Activated naive CD8-positive, alpha-beta T cell treated with anti-CD3 and anti-CD28 coated beads, Interleukin-2, amount 10 ng/mL, durations not matched to agents 7 days and 5 days (primary cell): Measurements from ENCODE around the gene ERN1. TPM values are rescaled to one million over a fixed set of nuclear protein-coding genes. Genes with fewer than 3 reads are reported as not detected.

Source experiments
- ATAC-seq: fragments of 150-1000 bp; cut with Tn5 transposase; one replicate; pipeline ENCODE4 v1.10.0; 2021; ENCODE audit warnings: low read depth, moderate library complexity
- POLR2A ChIA-PET: fragments of 350-600 bp; sonication (Branson Sonifier 250); formaldehyde crosslinking; loops from one replicate; lab custom pipeline; 2021; ENCODE audit warnings: antibody characterized with exemption; lab: Charles Lee
- DNase-seq: peaks from one replicate; pipeline ENCODE4 v3.0.0; 2021
- H3K27ac Mint-ChIP-seq: one replicate; pipeline ENCODE4 v1.8.0; 2022; ENCODE audit warnings: mild to moderate bottlenecking, mixed read lengths
- H3K27me3 Mint-ChIP-seq: one replicate; pipeline ENCODE4 v1.8.0; 2022; ENCODE audit warnings: mild to moderate bottlenecking, moderate library complexity, mixed read lengths
- H3K36me3 Mint-ChIP-seq: one replicate; pipeline ENCODE4 v1.8.0; 2021; ENCODE audit warnings: mild to moderate bottlenecking, mixed read lengths
- H3K4me1 Mint-ChIP-seq: one replicate; pipeline ENCODE4 v1.8.0; 2021; ENCODE audit warnings: mixed read lengths
- H3K4me3 Mint-ChIP-seq: one replicate; pipeline ENCODE4 v1.8.0; 2022; ENCODE audit warnings: mild to moderate bottlenecking, moderate library complexity, mixed read lengths
- H3K9me3 Mint-ChIP-seq: one replicate; pipeline ENCODE4 v1.8.0; 2021; ENCODE audit warnings: mixed read lengths
- total RNA-seq, 2 experiments: library from RNA; stranded (reverse); gene quantifications; one replicate each; pipeline ENCODE4 v1.2.3, GENCODE V29; 2021

The ERN1 gene
- total RNA-seq, 2 experiments from 2014 or later, result 38.6 to 45.3 TPM

GRCh38 chr17:64154717-64155116 is 24.8 kb upstream of the ERN1 start:
- POLR2A ChIA-PET, result interaction anchor here (1.0 kb wide), 1 partner anchor 9 kb away, joined by 3 read pairs; no protein-coding TSS in a partner anchor
- Mint-ChIP-seq H3K4me3 (no peak overlapping the region), H3K27ac (no peak overlapping the region), H3K36me3 (peaks cover 12% of the 10 kb centered on the region), H3K27me3 (no peaks in the 10 kb centered on the region), H3K9me3 (no peaks in the 10 kb centered on the region), H3K4me1 (no peaks in the 10 kb centered on the region)
- ATAC-seq, result no peak
- DNase-seq, result no peak

- H3K27ac Mint-ChIP-seq, result no peak overlapping the region
- POLR2A ChIA-PET, result interaction anchor here (1.0 kb wide), 1 partner anchor 8 kb away, joined by 3 read pairs; no protein-coding TSS in a partner anchor
Observed at GRCh38 chr17:64154313-64154695, 24.4 kb upstream of the ERN1 start.

GRCh38 chr17:64153565-64154312 is 23.8 kb upstream of the ERN1 start:
- Mint-ChIP-seq H3K9me3 (no peaks in the 10 kb centered on the region), H3K4me1 (no peaks in the 10 kb centered on the region), H3K4me3 (no peak overlapping the region), H3K27ac (no peak overlapping the region), H3K36me3 (peaks cover 14% of the 10 kb centered on the region), H3K27me3 (no peaks in the 10 kb centered on the region)
- DNase-seq (no peak), ATAC-seq (no peak)
- POLR2A ChIA-PET, result no interaction called here

More at GRCh38 chr17:64154313-64154695, 24.4 kb upstream of the ERN1 start:
- H3K9me3 Mint-ChIP-seq, result no peaks in the 10 kb centered on the region
- no peak for ATAC-seq
- no peaks in the 10 kb centered on the region for H3K27me3 Mint-ChIP-seq
- no peak overlapping the region for H3K4me3 Mint-ChIP-seq
- H3K36me3 Mint-ChIP-seq, result peaks cover 12% of the 10 kb centered on the region
- DNase-seq, result no peak
- no peaks in the 10 kb centered on the region for H3K4me1 Mint-ChIP-seq

GRCh38 chr17:64152428-64153125 is 22.6 kb upstream of the ERN1 start:
- Mint-ChIP-seq H3K36me3 (peaks cover 22% of the 10 kb centered on the region), H3K4me1 (peaks cover 8% of the 10 kb centered on the region), H3K9me3 (no peaks in the 10 kb centered on the region), H3K27ac (no peak overlapping the region), H3K4me3 (no peak overlapping the region), H3K27me3 (no peaks in the 10 kb centered on the region)
- POLR2A ChIA-PET, result no interaction called here
- no peak for ATAC-seq
- no peak for DNase-seq

GRCh38 chr17:64151016-64151368 is 21.0 kb upstream of the ERN1 start:
- DNase-seq (no peak), ATAC-seq (no peak)
- Mint-ChIP-seq H3K4me3 (no peak overlapping the region), H3K4me1 (peaks cover 20% of the 10 kb centered on the region), H3K9me3 (no peaks in the 10 kb centered on the region), H3K36me3 (peaks cover 31% of the 10 kb centered on the region), H3K27me3 (no peaks in the 10 kb centered on the region), H3K27ac (no peak overlapping the region)
- POLR2A ChIA-PET, result no interaction called here

GRCh38 chr17:64150237-64151015 is 20.5 kb upstream of the ERN1 start:
- no peak overlapping the region for H3K27ac Mint-ChIP-seq
- no peaks in the 10 kb centered on the region for H3K9me3 Mint-ChIP-seq
- no peak overlapping the region for H3K4me3 Mint-ChIP-seq
- no peaks in the 10 kb centered on the region for H3K27me3 Mint-ChIP-seq
- peaks cover 31% of the 10 kb centered on the region for H3K36me3 Mint-ChIP-seq
- POLR2A ChIA-PET, result interaction anchor here (0.7 kb wide), 1 partner anchor 17 kb away, joined by 6 read pairs; no protein-coding TSS in a partner anchor
- peaks cover 20% of the 10 kb centered on the region for H3K4me1 Mint-ChIP-seq
- DNase-seq, result no peak
- no peak for ATAC-seq

- H3K4me3 Mint-ChIP-seq, result no peak overlapping the region
- DNase-seq (no peak), ATAC-seq (no peak)
- peaks cover 25% of the 10 kb centered on the region for H3K4me1 Mint-ChIP-seq
- POLR2A ChIA-PET, result interaction anchor here (0.7 to 1.2 kb wide), 2 partner anchors 12 to 34 kb away, joined by 3 read pairs; no protein-coding TSS in a partner anchor
- H3K27me3 Mint-ChIP-seq, result no peaks in the 10 kb centered on the region
- no peaks in the 10 kb centered on the region for H3K9me3 Mint-ChIP-seq
- H3K27ac Mint-ChIP-seq, result no peak overlapping the region
- peaks cover 31% of the 10 kb centered on the region for H3K36me3 Mint-ChIP-seq
Observed at GRCh38 chr17:64149196-64149595, 19.3 kb upstream of the ERN1 start.

- H3K4me1 Mint-ChIP-seq, result peaks cover 25% of the 10 kb centered on the region
- no peaks in the 10 kb centered on the region for H3K27me3 Mint-ChIP-seq
- no peak overlapping the region for H3K27ac Mint-ChIP-seq
- H3K4me3 Mint-ChIP-seq, result no peak overlapping the region
- POLR2A ChIA-PET, result interaction anchor here (0.6 to 1.2 kb wide), 2 partner anchors 35 to 475 kb away, joined by 3 read pairs; no protein-coding TSS in a partner anchor
- peaks cover 31% of the 10 kb centered on the region for H3K36me3 Mint-ChIP-seq
- no peaks in the 10 kb centered on the region for H3K9me3 Mint-ChIP-seq
- DNase-seq (no peak), ATAC-seq (no peak)
Observed at GRCh38 chr17:64148699-64149098, 18.8 kb upstream of the ERN1 start.

GRCh38 chr17:64148017-64148631 is 18.2 kb upstream of the ERN1 start:
- peaks cover 30% of the 10 kb centered on the region for H3K36me3 Mint-ChIP-seq
- no peak overlapping the region for H3K27ac Mint-ChIP-seq
- H3K4me3 Mint-ChIP-seq, result no peak overlapping the region
- POLR2A ChIA-PET, result interaction anchor here (0.6 to 1.2 kb wide), 2 partner anchors 36 to 475 kb away, joined by 3 read pairs; no protein-coding TSS in a partner anchor
- H3K4me1 Mint-ChIP-seq, result peaks cover 25% of the 10 kb centered on the region
- ATAC-seq, result no peak
- H3K9me3 Mint-ChIP-seq, result no peaks in the 10 kb centered on the region
- DNase-seq, result no peak
- H3K27me3 Mint-ChIP-seq, result no peaks in the 10 kb centered on the region

GRCh38 chr17:64147110-64148016 is 17.4 kb upstream of the ERN1 start:
- peaks cover 24% of the 10 kb centered on the region for H3K36me3 Mint-ChIP-seq
- peaks cover 25% of the 10 kb centered on the region for H3K4me1 Mint-ChIP-seq
- H3K9me3 Mint-ChIP-seq, result no peaks in the 10 kb centered on the region
- no peaks in the 10 kb centered on the region for H3K27me3 Mint-ChIP-seq
- H3K27ac Mint-ChIP-seq, result no peak overlapping the region
- POLR2A ChIA-PET, result interaction anchor here (1.4 to 3.8 kb wide), 4 partner anchors 17 to 135 kb away, joined by 4 to 54 read pairs (median 21); partner anchors contain the start of genes ERN1 and TEX2
- no peak for ATAC-seq
- H3K4me3 Mint-ChIP-seq, result no peak overlapping the region
- DNase-seq, result no peak

- DNase-seq (no peak), ATAC-seq (peak; percentile 3)
- H3K36me3 Mint-ChIP-seq, result peaks cover 23% of the 10 kb centered on the region
- H3K4me1 Mint-ChIP-seq, result peaks cover 25% of the 10 kb centered on the region
- no peaks in the 10 kb centered on the region for H3K27me3 Mint-ChIP-seq
- no peaks in the 10 kb centered on the region for H3K9me3 Mint-ChIP-seq
- no peak overlapping the region for H3K27ac Mint-ChIP-seq
- no peak overlapping the region for H3K4me3 Mint-ChIP-seq
- POLR2A ChIA-PET, result interaction anchor here (0.8 to 3.8 kb wide), 28 partner anchors 8 to 567 kb away, joined by 3 to 54 read pairs (median 4); partner anchors contain the start of genes CCDC47, CD79B, CEP95 and DDX42
Observed at GRCh38 chr17:64146418-64147109, 16.6 kb upstream of the ERN1 start.
